Stomach (tissue), 9 donors: ENCODE measurements around the gene LIN52. TPM values are rescaled to one million over a fixed set of nuclear protein-coding genes. Genes with fewer than 3 reads are reported as not detected.

Experiments
- DNase-seq, 2 donors: peaks; one replicate each; pipeline versions ENCODE4 v3.0.0 to v3.0.0-alpha.2; 2013 to 2019
- H3K27ac ChIP-seq, 5 donors: fragments of 200-600 bp in 4 of 5; sonication (generic) in 4 of 5; one replicate each; pipeline ENCODE4 v1.5.1; 2013 to 2019; ENCODE audit warnings: mild to moderate bottlenecking in 1 of 5, moderate library complexity in 1 of 5
- H3K27me3 ChIP-seq, 3 donors: fragments of 200-600 bp; sonication (generic); one replicate each; pipeline ENCODE4 v1.5.1; 2017 to 2019; ENCODE audit warnings: mixed run types in 1 of 3
- H3K36me3 ChIP-seq, 4 donors: fragments of 200-600 bp; sonication (generic); 1 replicate in 3 of 4; 2 replicates in 1 of 4; pipeline ENCODE4 v1.5.1; 2016 to 2019
- H3K4me1 ChIP-seq, 4 donors: fragments of 200-600 bp; sonication (generic); one replicate each; pipeline ENCODE4 v1.5.1; 2016 to 2019
- H3K4me3 ChIP-seq, 4 donors: fragments of 200-600 bp; sonication (generic) in 3 of 4; one replicate each; pipeline ENCODE4 v1.5.1; 2016 to 2019; ENCODE audit warnings: mild to moderate bottlenecking in 1 of 4
- H3K9me3 ChIP-seq, 4 donors: fragments of 200-600 bp; sonication (generic); one replicate each; pipeline ENCODE4 v1.5.1; 2016 to 2019
- CTCF ChIP-seq, 7 experiments: fragments of 450-650 bp in 4 of 7; fragments of 200-600 bp in 3 of 7; sonication (generic) in 3 of 7; IDR thresholded peaks; one replicate each; pipeline ENCODE4 v1.5.1; 2016 to 2019; ENCODE audit warnings: antibody characterized with exemption in 7 of 7, control low read depth in 2 of 7, mild to moderate bottlenecking in 1 of 7
- EP300 ChIP-seq: sonication (generic); formaldehyde crosslinking; IDR thresholded peaks from one replicate; pipeline ENCODE4 v1.6.1; 2017; ENCODE audit warnings: antibody characterized with exemption
- POLR2A ChIP-seq, 4 donors: fragments of 450-650 bp; IDR thresholded peaks; one replicate each; pipeline ENCODE4 v1.6.1; 2016; ENCODE audit warnings: antibody characterized with exemption in 4 of 4, control low read depth in 2 of 4, mild to moderate bottlenecking in 1 of 4, moderate library complexity in 1 of 4
- POLR2AphosphoS5 ChIP-seq, 3 donors: sonication (generic); formaldehyde crosslinking; IDR thresholded peaks; one replicate each; pipeline ENCODE4 v1.6.1; 2016; ENCODE audit warnings: antibody characterized with exemption in 3 of 3
- WGBS, 5 donors: extraction: QIAGEN DNeasy Blood & Tissue Kit in 3 of 5; methylation state at CpG; one replicate each; pipeline versions ENCODE4 v1.1.5 to v1.1.7; 2013 to 2018; 5-methylcytosine and 5-hydroxymethylcytosine counted together
- intact Hi-C: fragments of 100-400 bp; cut with DNase I; formaldehyde crosslinking; loops from one replicate; pipeline ENCODE4 v1.15.1; 2023; ENCODE audit warnings: low total_unique reads
- polyA plus RNA-seq, 3 donors: library from polyadenylated mRNA; stranded (reverse); fragments of 200-250 nt; gene quantifications; one replicate each; pipeline ENCODE4 v1.2.3, GENCODE V29; 2013
- total RNA-seq, 5 donors: library from RNA; depleted of rRNA; stranded (reverse); fragments of >200 nt; gene quantifications; one replicate each; pipeline versions ENCODE4 v1.1.0 to v1.2.3, GENCODE V29; 2014 to 2016
- donor health status: healthy with polysubstance abuse.
- donor health status: Bipolar disorder and iron deficiency.
- donor health status: healthy.

LIN52 gene
- total and polyA plus RNA-seq, 8 donors = 0.87 to 16.7 (median 6.9) TPM

DNA sequence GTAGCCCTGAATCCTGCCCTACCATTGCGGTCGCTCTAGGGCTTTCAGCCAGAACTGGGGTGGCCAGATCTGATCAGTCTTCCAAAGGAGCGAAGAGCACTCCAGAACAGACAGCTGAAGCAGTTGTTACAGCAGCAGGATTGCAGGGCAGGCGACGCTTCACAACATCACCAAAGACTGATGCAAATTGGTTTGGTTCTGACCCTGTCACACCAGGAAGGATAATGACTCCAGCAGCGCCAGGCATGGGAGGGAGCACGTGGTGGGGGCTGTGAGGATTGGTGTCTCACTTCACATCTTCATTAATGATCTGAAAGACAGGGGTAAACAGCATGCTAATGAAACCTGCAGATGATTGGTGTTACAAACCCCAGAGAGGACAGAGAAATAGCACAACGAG, 123.9 kb downstream of the LIN52 start:
- no peaks in the 10 kb centered on the region for H3K4me1 ChIP-seq
- H3K4me3 ChIP-seq = no peak overlapping the region
- H3K9me3 ChIP-seq = no peaks in the 10 kb centered on the region
- intact Hi-C loops = no loop called here
- H3K27me3 ChIP-seq = peaks cover 0 to 6% (median 0%) of the 10 kb centered on the region in 3 donors
- 64 to 71% (median 68%) methylated on average over 8 of the region's 8 CpGs for WGBS, 5 donors
- no peak for TF ChIP-seq POLR2AphosphoS5 (IDR thresholded peaks at IDR 0.05)
- no peak for TF ChIP-seq POLR2A (IDR thresholded peaks at IDR 0.05)
- no peak for TF ChIP-seq CTCF (IDR thresholded peaks at IDR 0.05)
- TF ChIP-seq EP300 = no peak
- peaks cover 0 to 9% (median 2%) of the 10 kb centered on the region in 4 donors for H3K36me3 ChIP-seq
- DNase-seq = no peak
- H3K27ac ChIP-seq = no peak overlapping the region

GRCh38 chr14:74211945-74212580, 127.3 kb downstream of the LIN52 start:
- Histone ChIP-seq H3K27ac (no peak overlapping the region), H3K36me3 (no peaks in the 10 kb centered on the region), H3K9me3 (no peaks in the 10 kb centered on the region), H3K27me3 (peaks cover 0 to 30% (median 7%) of the 10 kb centered on the region in 3 donors), H3K4me1 (no peaks in the 10 kb centered on the region), H3K4me3 (no peak overlapping the region)
- WGBS, 5 donors = 77 to 90% (median 83%) methylated on average over 6 of the region's 6 CpGs
- intact Hi-C loops = no loop called here
- no peak for DNase-seq
- TF ChIP-seq POLR2AphosphoS5 (IDR thresholded peaks at IDR 0.05) (no peak), CTCF (IDR thresholded peaks at IDR 0.05) (no peak), POLR2A (IDR thresholded peaks at IDR 0.05) (no peak), EP300 (no peak)

DNA sequence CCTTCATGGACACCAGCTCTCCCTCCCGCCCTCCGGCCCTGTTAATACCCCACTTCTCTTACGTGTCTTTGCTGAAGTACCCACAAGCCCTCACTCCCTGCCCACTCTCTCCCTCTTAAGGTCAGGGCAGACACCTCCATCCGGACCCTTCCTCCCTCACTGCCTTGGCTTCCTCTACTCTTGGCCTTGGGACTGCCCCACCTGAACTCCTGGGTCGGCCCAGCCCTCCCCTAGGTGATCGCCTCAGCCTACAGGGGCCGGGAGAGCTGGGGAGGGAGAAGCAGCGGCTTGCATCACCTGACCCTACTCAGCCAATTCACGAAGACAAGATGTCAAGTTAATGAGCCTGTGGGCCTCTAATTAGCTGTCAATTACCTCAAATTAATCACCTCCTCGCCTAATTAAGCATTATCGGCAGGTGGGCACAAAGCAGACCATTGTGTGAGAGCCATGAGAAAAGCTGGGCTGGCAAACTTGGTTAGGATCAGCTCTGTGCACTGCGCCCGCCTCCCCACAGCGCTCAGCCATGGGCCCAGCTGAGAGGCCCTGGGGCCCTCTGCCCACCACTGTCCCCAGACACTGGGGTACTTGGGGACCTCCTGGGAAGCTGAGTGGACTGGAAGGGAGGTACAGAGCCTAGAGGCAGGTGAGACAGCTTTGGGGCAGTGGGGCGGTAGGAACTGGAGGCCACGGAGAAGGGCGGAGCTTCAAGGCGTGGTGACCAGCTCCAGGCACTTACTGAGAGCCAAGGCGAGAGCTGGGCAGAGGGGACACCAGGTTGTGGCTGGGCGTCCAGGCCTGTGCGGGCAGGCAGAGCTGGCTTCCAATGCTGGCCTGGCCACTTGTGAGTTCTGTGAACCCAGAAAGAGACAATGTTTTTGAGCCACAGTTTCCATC, 129.4 kb downstream of the LIN52 start:
- no peak overlapping the region for H3K27ac ChIP-seq
- intact Hi-C loops = no loop called here
- 65 to 80% (median 72%) methylated on average over 17 to 21 of the region's 21 CpGs for WGBS, 5 donors
- H3K9me3 ChIP-seq = no peaks in the 10 kb centered on the region
- H3K27me3 ChIP-seq = peaks cover 7 to 51% (median 27%) of the 10 kb centered on the region in 3 donors
- TF ChIP-seq POLR2AphosphoS5 (IDR thresholded peaks at IDR 0.05) (no peak), CTCF (IDR thresholded peaks at IDR 0.05) (no peak), EP300 (no peak), POLR2A (IDR thresholded peaks at IDR 0.05) (no peak)
- DNase-seq = no peak
- H3K4me3 ChIP-seq = no peak overlapping the region
- H3K4me1 ChIP-seq = peaks cover 6 to 11% (median 9%) of the 10 kb centered on the region in 4 donors
- H3K36me3 ChIP-seq = no peaks in the 10 kb centered on the region

- peaks cover 7 to 67% (median 35%) of the 10 kb centered on the region in 3 donors for H3K27me3 ChIP-seq
- DNase-seq = no peak
- intact Hi-C loops = no loop called here
- no peaks in the 10 kb centered on the region for H3K9me3 ChIP-seq
- H3K36me3 ChIP-seq = no peaks in the 10 kb centered on the region
- H3K4me1 ChIP-seq = peaks cover 6 to 11% (median 9%) of the 10 kb centered on the region in 4 donors
- H3K27ac ChIP-seq = no peak overlapping the region
- WGBS, 5 donors = 90 to 91% (median 91%) methylated on average over 11 of the region's 11 CpGs
- H3K4me3 ChIP-seq = no peak overlapping the region
- TF ChIP-seq POLR2A (IDR thresholded peaks at IDR 0.05) (no peak), CTCF (IDR thresholded peaks at IDR 0.05) (no peak), EP300 (no peak), POLR2AphosphoS5 (IDR thresholded peaks at IDR 0.05) (no peak)
Observed at GRCh38 chr14:74216671-74217070, 131.9 kb downstream of the LIN52 start.
